NCI-H146 treated with DMSO at 0.1 percent for 48 hours (cell line): ENCODE results near the gene PGP.
"Not testable (repeated sequence)": the region's sequence is repeated elsewhere in the genome, so short reads cannot be mapped to it uniquely, and the experiment has no call there.

Experiments
- DNase-seq: peaks from one replicate; lab custom pipeline; 2025; ENCODE audit not compliant: unreplicated experiment; lab: John Stamatoyannopoulos, UW

The PGP gene

GRCh38 chr16:2214719-2214968 lies at the start of gene PGP:
TSS of gene PGP (minus strand) at chr16:2214840. CDS start at chr16:2214777, 63 bp downstream.
- DNase-seq: no peak

- DNase-seq: not testable (repeated sequence)
Measured at GRCh38 chr16:2263026-2263425, 48.4 kb upstream of the PGP start.

DNA sequence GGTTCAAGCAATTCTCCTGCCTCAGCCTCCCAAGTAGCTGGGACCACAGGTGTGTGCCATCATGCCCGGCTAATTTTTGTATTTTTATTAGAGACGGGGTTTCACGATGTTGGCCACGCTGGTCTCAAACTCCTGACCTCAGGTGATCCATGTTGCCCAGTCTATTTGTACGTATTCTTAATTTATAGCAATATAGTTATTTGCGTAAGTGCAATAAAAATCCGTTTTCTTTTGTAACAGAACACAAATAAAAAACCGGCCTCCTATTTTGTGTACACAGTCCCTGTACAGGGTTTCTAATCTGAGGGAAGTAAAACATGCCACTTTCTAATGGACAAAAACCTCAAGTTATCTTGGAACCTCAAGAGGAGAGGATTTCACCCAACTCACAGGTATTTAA lies 45.6 kb upstream of the PGP start:
- DNase-seq: no peak

DNA sequence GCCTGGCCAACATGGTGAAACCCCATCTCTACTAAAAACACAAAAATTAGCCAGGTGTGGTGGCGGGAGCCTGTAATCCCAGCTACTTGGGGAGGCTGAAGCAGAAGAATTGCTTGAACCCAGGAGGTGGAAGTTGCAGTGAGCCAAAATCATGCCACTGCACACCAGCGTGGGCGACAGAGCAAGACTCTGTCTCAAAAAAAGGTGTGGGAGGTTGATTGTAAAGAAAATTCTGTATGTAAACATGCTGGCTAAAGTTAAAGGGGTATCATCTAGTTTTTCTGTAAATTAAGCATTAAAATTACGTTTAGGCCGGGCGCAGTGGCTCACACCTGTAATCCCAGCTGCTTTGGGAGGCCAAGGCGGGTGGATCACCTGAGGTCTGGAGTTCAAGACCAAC lies 43.9 kb upstream of the PGP start:
- not testable (repeated sequence) for DNase-seq

DNA sequence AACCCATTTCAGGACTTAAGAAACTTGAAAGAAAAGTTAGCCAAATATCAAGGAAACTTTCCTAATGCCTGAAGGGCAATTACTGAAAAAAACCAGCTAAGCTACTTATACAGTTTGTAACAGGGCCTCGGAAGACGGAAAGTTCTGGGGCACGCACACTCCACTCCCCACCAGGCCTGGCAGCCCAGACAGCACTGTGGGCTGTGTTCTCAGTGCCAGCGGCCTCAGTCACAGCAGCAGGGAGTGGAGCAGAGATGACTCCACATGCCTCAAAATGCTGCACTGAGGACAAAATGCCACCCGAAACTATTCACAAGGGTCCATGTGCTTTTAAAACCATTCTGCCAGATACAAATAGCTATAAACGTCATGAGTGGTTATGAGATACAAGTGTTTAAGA lies 43.1 kb upstream of the PGP start:
- no peak for DNase-seq

DNA sequence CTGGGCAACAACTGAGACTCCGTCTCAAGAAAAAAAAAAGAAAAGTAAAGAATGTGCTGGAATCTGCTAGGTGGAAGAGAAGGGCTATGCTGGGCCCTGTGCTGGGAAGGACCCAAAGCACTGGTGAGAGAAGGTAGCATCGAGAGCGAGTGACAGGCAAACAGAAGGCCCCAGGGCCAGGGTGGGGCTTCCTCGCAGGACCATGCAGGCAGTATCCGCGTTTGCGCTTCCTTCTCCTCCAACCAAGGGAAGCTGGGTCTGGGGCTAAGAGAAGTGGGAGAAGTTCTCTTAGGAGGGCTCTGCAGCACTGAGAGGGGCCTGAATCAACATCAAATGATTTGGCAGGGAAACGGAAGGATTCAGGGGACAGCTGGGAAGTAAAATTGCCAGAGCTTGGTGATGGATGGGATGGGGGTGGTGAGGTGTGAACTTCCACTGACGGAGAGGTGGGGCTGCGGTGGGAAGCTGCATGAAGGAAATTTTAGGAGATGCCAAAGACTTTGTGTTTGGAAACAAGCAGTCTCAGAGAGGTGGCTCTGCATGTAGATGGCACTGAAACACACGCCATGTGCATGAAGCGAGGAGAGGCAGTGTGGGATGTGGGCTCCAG lies 42.0 kb upstream of the PGP start:
- no peak for DNase-seq

- no peak for DNase-seq
Measured at GRCh38 chr16:2253293-2253692, 38.7 kb upstream of the PGP start.

DNA sequence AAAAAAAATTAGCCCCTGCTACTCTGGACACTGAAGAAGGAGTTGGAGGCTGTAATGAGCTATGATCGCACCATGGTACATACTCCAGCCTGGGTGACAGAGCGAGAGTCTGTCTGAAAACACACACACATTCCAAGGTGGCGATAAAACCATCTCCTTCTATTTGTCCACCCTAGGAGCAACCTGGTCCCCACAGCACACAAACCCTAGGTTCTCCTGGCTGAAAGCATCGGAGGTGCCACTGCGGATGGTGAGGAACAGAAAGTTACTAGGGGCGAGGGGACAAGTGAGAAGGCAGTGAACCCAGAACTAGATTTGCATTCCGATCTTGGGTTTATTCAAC lies 38.1 kb upstream of the PGP start:
- DNase-seq: no peak

DNA sequence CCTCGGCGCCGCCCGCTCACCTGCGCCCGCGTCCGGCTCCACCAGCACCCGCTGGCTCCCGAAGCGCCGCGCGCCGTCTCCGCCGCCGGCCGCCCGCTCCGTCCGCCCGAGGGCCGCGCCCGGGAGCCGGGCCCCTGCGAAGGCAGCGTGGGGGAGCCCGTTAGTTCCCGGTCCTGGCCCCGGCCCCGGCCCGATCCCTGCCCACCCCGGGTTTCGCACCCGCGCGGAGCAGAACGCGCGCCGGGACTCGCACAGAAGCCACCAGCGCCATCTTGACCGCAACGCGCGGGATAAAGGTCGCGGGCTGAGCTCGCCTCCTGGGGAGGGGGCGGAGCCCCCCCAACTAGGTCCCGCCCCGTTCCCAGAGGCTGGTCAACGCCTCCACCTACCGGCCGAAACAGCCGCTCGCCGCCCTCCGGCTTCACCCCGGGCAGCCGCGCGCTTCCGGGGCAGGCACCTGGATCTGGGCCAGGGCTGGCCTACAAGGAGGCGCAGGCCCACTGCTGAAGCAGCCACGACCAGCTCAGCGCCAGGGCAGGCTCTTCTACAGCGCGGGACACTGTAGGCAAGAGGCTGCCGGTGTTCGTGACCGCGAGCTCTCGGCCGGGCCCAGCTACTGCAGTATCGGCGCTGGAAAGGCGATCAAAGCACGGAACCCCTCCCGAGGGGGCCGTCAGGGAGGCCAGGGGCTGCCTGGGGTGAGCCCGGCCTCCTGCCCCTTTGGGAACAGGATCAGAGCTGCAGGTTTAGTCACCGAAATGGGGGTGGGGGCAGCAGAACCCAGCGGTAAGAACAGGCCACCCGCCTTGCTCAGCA lies 36.9 kb upstream of the PGP start, which contains the start of gene ECI1:
ECI1 (minus strand) TSS at position 292 of the 816 bp plus-strand sequence; CDS start at position 271, 21 bp downstream.
- DNase-seq: peak; percentile 83

- DNase-seq: peak; percentile 57
Measured at GRCh38 chr16:2250652-2251295, 36.1 kb upstream of the PGP start.

- DNase-seq: no peak
Measured at GRCh38 chr16:2246301-2246885, 31.8 kb upstream of the PGP start.

DNA sequence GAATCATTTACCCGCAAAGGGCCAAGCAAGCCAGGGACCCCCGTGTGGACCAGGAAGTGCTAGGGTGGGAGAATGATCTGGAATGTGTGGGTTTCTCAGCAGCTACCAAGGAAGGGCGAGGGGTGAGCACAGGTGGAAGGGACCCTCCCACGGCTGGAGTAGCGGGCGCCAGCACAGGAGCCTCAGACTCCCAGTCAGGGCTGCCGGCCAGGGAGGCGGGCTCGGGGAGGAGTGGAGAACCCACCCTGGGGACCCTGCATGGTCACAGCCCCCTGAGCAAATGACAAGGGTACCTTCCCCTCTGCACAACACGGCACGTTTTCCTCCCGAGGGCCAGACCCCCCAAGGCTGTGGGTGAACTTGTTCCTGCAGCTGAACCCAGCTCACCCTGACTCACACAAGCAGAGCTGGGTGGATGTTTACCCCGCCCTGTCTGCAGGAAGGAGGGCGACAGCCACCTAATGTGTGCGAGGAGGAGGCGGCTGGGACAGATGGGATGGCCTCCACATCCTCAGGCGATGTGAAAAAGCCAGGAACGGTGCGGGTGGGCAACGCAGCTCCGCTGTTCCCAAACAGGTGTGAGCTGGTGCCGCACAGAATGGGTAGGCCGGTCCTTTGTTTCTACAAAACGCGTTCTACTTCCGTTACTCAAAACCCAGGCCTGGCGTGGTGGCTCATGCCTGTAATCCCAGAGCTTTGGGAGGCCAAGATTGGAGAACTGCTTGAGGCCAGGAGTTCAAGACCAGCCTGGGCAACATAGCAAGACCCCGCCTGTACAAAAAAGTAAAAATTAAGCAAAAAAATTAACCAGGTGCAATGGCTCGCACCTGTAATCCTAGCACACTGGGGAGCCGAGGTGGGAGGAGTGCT lies 30.5 kb upstream of the PGP start:
- DNase-seq: no peak

- DNase-seq: no peak
Measured at GRCh38 chr16:2244301-2244700, 29.7 kb upstream of the PGP start.

GRCh38 chr16:2243781-2244180 lies 29.1 kb upstream of the PGP start:
- no peak for DNase-seq

DNA sequence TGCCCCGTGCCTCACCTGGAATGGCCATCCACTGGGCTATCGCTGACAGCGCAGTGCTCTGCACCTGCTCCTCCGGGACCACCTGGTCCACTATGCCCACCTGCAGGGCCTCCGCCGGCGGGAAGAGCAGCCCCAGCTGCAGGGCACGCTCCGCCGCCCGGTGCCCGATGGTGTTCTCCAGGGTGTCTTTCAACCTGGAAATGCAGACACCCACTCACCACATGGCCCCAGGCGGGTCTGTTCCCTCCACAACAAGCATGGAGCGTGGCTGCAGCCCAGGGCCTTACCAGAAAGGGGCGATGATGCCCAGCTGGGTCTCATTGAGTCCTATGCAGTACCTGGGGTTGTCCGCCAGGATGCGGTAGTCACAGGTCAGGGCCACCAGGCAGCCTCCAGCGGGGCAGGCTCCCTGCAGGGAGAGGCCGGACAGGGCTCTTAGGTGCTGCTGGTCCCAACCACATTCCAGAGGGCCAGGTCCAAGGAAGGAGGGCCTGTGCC lies 28.4 kb upstream of the PGP start:
- DNase-seq: no peak

DNA sequence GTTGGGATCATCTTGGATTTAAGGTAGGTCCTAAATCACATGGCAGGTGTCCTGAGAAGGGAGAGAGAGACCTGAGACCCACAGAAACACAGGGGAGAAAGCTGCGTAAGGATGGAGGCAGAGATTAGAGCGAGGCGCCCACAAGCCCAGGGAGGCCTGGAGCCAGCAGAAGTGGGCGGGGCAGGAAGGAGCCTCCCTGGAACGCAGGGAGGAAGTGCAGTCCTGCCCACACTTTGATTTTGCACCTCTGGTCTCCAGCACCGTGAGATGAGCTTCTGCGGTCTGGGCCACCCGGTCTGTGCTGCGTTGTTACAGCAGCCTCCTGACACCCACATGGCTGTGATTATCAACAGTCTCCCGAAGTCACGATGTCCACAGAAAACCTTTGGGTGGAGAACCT lies 28.0 kb upstream of the PGP start:
- DNase-seq: no peak

DNA sequence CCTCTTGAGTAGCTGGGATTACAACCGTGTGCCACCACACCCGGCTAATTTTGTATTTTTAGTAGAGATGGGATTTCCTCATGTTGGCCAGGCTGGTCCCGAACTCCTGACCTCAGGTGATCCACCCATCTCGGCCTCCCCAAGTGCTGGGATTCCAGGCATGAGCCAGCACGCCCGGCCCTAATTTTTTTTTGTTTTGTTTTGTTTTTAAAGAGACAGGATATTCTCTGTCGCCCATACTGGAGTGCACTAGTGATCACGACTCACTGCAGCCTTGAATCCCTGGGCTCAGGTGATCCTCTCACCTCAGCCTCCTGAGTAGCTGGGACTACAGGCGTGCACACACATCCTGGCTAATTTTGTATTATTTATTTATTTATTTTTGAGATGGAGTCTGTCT lies 25.7 kb upstream of the PGP start:
- DNase-seq: not testable (repeated sequence)

GRCh38 chr16:2238838-2239675 lies 24.4 kb upstream of the PGP start:
- DNase-seq: no peak

DNA sequence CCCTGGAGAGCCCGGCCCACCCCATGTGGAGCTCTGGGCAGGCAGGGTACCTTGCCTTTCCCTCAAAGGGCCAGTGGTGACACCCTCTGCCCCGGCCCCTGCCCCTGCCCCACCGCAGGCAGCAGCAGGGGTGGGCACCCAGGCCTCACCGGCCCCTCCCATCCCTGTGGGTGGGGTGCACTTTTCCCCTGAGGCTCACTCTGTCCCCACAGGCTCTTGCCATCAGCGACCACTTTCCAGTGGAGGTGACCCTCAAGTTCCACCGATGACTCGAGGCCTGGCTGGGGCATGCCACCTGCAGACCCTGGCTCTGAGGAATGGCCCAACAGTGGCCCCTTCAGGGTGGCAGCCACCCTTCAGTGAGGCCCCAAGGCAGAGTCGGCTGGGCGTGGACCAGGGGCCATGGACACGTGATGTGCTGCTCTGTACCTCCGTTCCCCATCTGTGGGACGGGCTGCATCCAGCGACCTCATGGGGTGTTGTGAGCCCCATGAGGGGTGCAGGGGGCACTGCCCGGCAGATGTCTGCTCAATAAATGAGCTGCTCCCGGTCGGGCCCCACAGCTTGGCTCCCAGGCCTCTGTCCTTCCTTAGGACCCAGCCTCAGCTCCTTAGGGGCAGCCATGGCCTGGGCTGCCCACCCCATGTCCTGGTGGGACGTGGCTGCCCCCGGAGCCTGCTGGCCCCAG lies 23.7 kb upstream of the PGP start:
- DNase-seq: no peak
